ENCODE results near the gene AK8. TPM values are rescaled to one million over a fixed set of nuclear protein-coding genes. Genes with fewer than 3 reads are reported as not detected.
A peak's percentile ranks its signal among the peaks of the same experiment; 100 is the strongest.

Gene AK8
- total RNA-seq, 2 experiments from 2014 or later = 0.27 TPM; not detected in 1

DNA sequence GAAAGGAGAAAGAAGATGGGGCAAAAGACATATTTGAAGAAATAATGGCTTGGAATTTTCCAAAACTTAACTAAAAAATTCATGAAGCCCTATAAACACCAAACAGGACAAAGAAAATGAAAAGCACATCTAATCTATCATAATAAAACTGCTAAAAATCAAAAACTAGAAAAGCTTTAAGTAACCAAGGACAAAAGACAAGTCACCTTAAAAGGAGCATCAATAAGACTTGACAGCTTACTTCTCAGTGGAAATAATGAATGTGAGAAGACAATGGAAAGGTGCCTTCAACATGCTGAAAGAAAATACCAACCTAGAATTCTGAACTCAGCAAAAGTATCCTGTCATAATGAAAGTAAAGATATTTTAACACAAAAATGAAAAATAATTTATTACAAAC, 180.9 kb downstream of the AK8 start:
- Histone ChIP-seq H4K20me1 (ENCODE audit: insufficient read depth, low read length) (no peaks in the 10 kb centered on the region), H2AFZ (ENCODE audit: low read length) (no peak overlapping the region), H3K27ac (ENCODE audit: low read depth, low read length, poor library complexity, severe bottlenecking) (no peak overlapping the region), H3K9me2 (ENCODE audit: insufficient read depth, low read length) (no peaks in the 10 kb centered on the region), H3K9me3 (ENCODE audit: low read length) (peaks cover 33% of the 10 kb centered on the region; the same call in 1 of the 2 replicates), H3K4me1 (ENCODE audit: insufficient read depth, low read length, poor library complexity, severe bottlenecking) (no peaks in the 10 kb centered on the region), H3K4me3 (ENCODE audit: low read depth, low read length, poor library complexity, severe bottlenecking) (no peak overlapping the region), H3K36me3 (ENCODE audit: insufficient read depth, low read length) (peaks cover 22% of the 10 kb centered on the region), H3K79me2 (ENCODE audit: insufficient read depth, low read depth, low read length) (no peaks in the 10 kb centered on the region), H3K4me2 (ENCODE audit: low read length) (no peak overlapping the region)
- TF ChIP-seq, protein P1, sequence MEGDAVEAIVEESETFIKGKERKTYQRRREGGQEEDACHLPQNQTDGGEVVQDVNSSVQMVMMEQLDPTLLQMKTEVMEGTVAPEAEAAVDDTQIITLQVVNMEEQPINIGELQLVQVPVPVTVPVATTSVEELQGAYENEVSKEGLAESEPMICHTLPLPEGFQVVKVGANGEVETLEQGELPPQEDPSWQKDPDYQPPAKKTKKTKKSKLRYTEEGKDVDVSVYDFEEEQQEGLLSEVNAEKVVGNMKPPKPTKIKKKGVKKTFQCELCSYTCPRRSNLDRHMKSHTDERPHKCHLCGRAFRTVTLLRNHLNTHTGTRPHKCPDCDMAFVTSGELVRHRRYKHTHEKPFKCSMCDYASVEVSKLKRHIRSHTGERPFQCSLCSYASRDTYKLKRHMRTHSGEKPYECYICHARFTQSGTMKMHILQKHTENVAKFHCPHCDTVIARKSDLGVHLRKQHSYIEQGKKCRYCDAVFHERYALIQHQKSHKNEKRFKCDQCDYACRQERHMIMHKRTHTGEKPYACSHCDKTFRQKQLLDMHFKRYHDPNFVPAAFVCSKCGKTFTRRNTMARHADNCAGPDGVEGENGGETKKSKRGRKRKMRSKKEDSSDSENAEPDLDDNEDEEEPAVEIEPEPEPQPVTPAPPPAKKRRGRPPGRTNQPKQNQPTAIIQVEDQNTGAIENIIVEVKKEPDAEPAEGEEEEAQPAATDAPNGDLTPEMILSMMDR (conservative IDR thresholded peaks at IDR 0.05; ENCODE audit: low read length) = no peak
- TF ChIP-seq EZH2phosphoT487 (IDR thresholded peaks at IDR 0.05; ENCODE audit: borderline replicate concordance, low read depth, low read length) = no peak
- DNase-seq (ENCODE audit: low spot score) = peak; percentile 7
- ChIA-PET CTCF (ENCODE audit: unreplicated experiment) (interaction anchor here (0.5 kb wide), 1 partner anchor 850 kb away, joined by 3 read pairs; no protein-coding TSS in a partner anchor), POLR2A (no interaction called here)
- no TSS peak for BruUV-seq (replicated peaks)
- intact Hi-C loops (cut with micrococcal nuclease; ENCODE audit: unreplicated experiment) = no loop called here

DNA sequence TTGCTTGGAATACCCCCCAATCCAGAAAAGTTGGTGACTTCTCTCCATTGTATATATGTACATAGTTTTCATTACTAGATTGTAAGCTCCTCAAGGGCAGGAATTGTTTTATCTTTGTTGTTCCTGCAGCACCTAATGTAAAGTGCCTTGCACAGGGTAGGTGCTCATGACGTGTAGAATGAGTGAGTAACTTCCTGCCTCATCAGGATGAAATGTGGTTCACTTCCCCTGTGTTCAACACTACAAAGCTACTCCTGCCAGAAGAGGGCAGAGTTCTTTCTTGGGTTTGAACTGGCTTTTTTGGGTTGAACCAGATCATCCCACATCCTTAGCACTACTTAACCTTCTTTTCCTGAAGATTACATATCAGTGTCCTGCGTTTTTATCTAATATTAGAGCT, 183.9 kb downstream of the AK8 start:
- Histone ChIP-seq H4K20me1 (ENCODE audit: insufficient read depth, low read length) (no peaks in the 10 kb centered on the region), H3K79me2 (ENCODE audit: insufficient read depth, low read depth, low read length) (no peaks in the 10 kb centered on the region), H3K4me2 (ENCODE audit: low read length) (no peak overlapping the region), H3K9me3 (ENCODE audit: low read length) (peaks cover 28% of the 10 kb centered on the region; the same call in 1 of the 2 replicates), H3K27ac (ENCODE audit: low read depth, low read length, poor library complexity, severe bottlenecking) (no peak overlapping the region), H3K36me3 (ENCODE audit: insufficient read depth, low read length) (peaks cover 53% of the 10 kb centered on the region), H2AFZ (ENCODE audit: low read length) (no peak overlapping the region), H3K4me3 (ENCODE audit: low read depth, low read length, poor library complexity, severe bottlenecking) (no peak overlapping the region), H3K9me2 (ENCODE audit: insufficient read depth, low read length) (no peaks in the 10 kb centered on the region), H3K4me1 (ENCODE audit: insufficient read depth, low read length, poor library complexity, severe bottlenecking) (no peaks in the 10 kb centered on the region)
- intact Hi-C loops (cut with micrococcal nuclease; ENCODE audit: unreplicated experiment) = no loop called here
- POLR2A ChIA-PET = interaction anchor here (0.9 kb wide), 1 partner anchor 49 kb away, joined by 4 read pairs; no protein-coding TSS in a partner anchor
- peak; percentile 23 for DNase-seq (ENCODE audit: low spot score)
- TF ChIP-seq, protein P1 (conservative IDR thresholded peaks at IDR 0.05; ENCODE audit: low read length) = peak; percentile 64
- TF ChIP-seq EZH2phosphoT487 (IDR thresholded peaks at IDR 0.05; ENCODE audit: borderline replicate concordance, low read depth, low read length) = no peak
- CTCF ChIA-PET (ENCODE audit: unreplicated experiment) = no interaction called here
- no TSS peak for BruUV-seq (replicated peaks)

- POLR2A ChIA-PET = interaction anchor here (0.6 kb wide), 1 partner anchor 677 kb away, joined by 3 read pairs; no protein-coding TSS in a partner anchor
Measured at GRCh38 chr9:132690696-132691095, 187.4 kb downstream of the AK8 start.

More at GRCh38 chr9:132690696-132691095, 187.4 kb downstream of the AK8 start:
- Histone ChIP-seq H3K9me3 (ENCODE audit: low read length) (no peaks in the 10 kb centered on the region; the same call in 1 of the 2 replicates), H3K9me2 (ENCODE audit: insufficient read depth, low read length) (no peaks in the 10 kb centered on the region), H3K4me2 (ENCODE audit: low read length) (no peak overlapping the region), H4K20me1 (ENCODE audit: insufficient read depth, low read length) (no peaks in the 10 kb centered on the region), H3K27ac (ENCODE audit: low read depth, low read length, poor library complexity, severe bottlenecking) (no peak overlapping the region), H3K4me3 (ENCODE audit: low read depth, low read length, poor library complexity, severe bottlenecking) (no peak overlapping the region), H2AFZ (ENCODE audit: low read length) (no peak overlapping the region), H3K79me2 (ENCODE audit: insufficient read depth, low read depth, low read length) (no peaks in the 10 kb centered on the region), H3K36me3 (ENCODE audit: insufficient read depth, low read length) (peaks cover 86% of the 10 kb centered on the region), H3K4me1 (ENCODE audit: insufficient read depth, low read length, poor library complexity, severe bottlenecking) (no peaks in the 10 kb centered on the region)
- intact Hi-C loops (cut with micrococcal nuclease; ENCODE audit: unreplicated experiment) = no loop called here
- BruUV-seq (replicated peaks) = no TSS peak
- no peak for DNase-seq (ENCODE audit: low spot score)
- CTCF ChIA-PET (ENCODE audit: unreplicated experiment) = no interaction called here
- TF ChIP-seq EZH2phosphoT487 (IDR thresholded peaks at IDR 0.05; ENCODE audit: borderline replicate concordance, low read depth, low read length) = no peak
- TF ChIP-seq, protein P1 (conservative IDR thresholded peaks at IDR 0.05; ENCODE audit: low read length) = no peak

Data from OCI-LY7 (cell line).